Liver (tissue), 9 donors: Measurements from ENCODE around the gene CNRIP1. TPM values are rescaled to one million over a fixed set of nuclear protein-coding genes. Genes with fewer than 3 reads are reported as not detected.

Experiments
- DNase-seq: peaks from one replicate; pipeline ENCODE4 v3.0.0-alpha.2; 2017; ENCODE audit warnings: low spot score
- H3K27ac ChIP-seq, 2 donors: one replicate each; pipeline ENCODE4 v1.7.0; 2013; ENCODE audit warnings: inconsistent platforms in 2 of 2, low read length in 2 of 2, control low read depth in 1 of 2, low read depth in 1 of 2, mild to moderate bottlenecking in 1 of 2
- H3K27me3 ChIP-seq, 4 donors: one replicate each; pipeline versions ENCODE4 v1.6.1 to v1.7.0; 2013; ENCODE audit warnings: low read length in 3 of 4, inconsistent platforms in 1 of 4, mild to moderate bottlenecking in 1 of 4, moderate library complexity in 1 of 4; ENCODE audit not compliant: control insufficient read depth in 4 of 4, insufficient read depth in 4 of 4
- H3K36me3 ChIP-seq, 4 donors: one replicate each; pipeline versions ENCODE4 v1.6.1 to v1.7.0; 2013; ENCODE audit warnings: low read length in 3 of 4, mild to moderate bottlenecking in 3 of 4, low read depth in 1 of 4, moderate library complexity in 1 of 4; ENCODE audit not compliant: control insufficient read depth in 4 of 4, insufficient read depth in 3 of 4
- H3K4me1 ChIP-seq, 4 donors: one replicate each; pipeline versions ENCODE4 v1.6.1 to v1.7.0; 2013; ENCODE audit warnings: low read length in 3 of 4, mild to moderate bottlenecking in 3 of 4, moderate library complexity in 1 of 4; ENCODE audit not compliant: control insufficient read depth in 4 of 4, insufficient read depth in 4 of 4
- H3K4me3 ChIP-seq, 3 donors: one replicate each; pipeline versions ENCODE4 v1.6.1 to v1.7.0; 2013; ENCODE audit warnings: low read length in 3 of 3, control low read depth in 1 of 3, low read depth in 1 of 3, mild to moderate bottlenecking in 1 of 3
- H3K9ac ChIP-seq, 2 donors: one replicate each; pipeline ENCODE4 v1.7.0; 2013; ENCODE audit warnings: low read length in 2 of 2, mild to moderate bottlenecking in 2 of 2, moderate library complexity in 2 of 2, control low read depth in 1 of 2, low read depth in 1 of 2
- H3K9me3 ChIP-seq, 4 donors: one replicate each; pipeline versions ENCODE4 v1.6.1 to v1.7.0; 2013; ENCODE audit warnings: low read length in 3 of 4; ENCODE audit not compliant: control insufficient read depth in 4 of 4
- EGR1 ChIP-seq, 2 donors: IDR thresholded peaks; 2 replicates each; pipeline ENCODE4 v1.6.1; 2016 to 2018; ENCODE audit warnings: antibody characterized with exemption in 2 of 2, low read depth in 2 of 2
- FOXA1 ChIP-seq: IDR thresholded peaks from 2 replicates; pipeline ENCODE4 v1.6.1; 2016; ENCODE audit warnings: antibody characterized with exemption
- FOXA2 ChIP-seq: IDR thresholded peaks from 2 replicates; pipeline ENCODE4 v1.6.1; 2016; ENCODE audit warnings: antibody characterized with exemption
- GABPA ChIP-seq, 2 donors: IDR thresholded peaks in 1 of 2; conservative IDR thresholded peaks in 1 of 2; 2 replicates each; pipeline ENCODE4 v1.6.1; 2016; ENCODE audit warnings: antibody characterized with exemption in 2 of 2, mild to moderate bottlenecking in 1 of 2, moderate library complexity in 1 of 2
- HNF4A ChIP-seq, 2 donors: conservative IDR thresholded peaks; 2 replicates each; pipeline ENCODE4 v1.6.1; 2016; ENCODE audit warnings: antibody characterized with exemption in 2 of 2, mild to moderate bottlenecking in 2 of 2
- HNF4G ChIP-seq: IDR thresholded peaks from 2 replicates; pipeline ENCODE4 v1.6.1; 2016; ENCODE audit warnings: antibody characterized with exemption
- NR2F2 ChIP-seq: IDR thresholded peaks from 2 replicates; pipeline ENCODE4 v1.6.1; 2016; ENCODE audit warnings: antibody characterized with exemption
- RAD21 ChIP-seq, 2 donors: IDR thresholded peaks; 2 replicates each; pipeline ENCODE4 v1.6.1; 2016; ENCODE audit warnings: antibody characterized with exemption in 2 of 2, mild to moderate bottlenecking in 2 of 2
- RXRA ChIP-seq, 2 donors: IDR thresholded peaks; 2 replicates each; pipeline ENCODE4 v1.6.1; 2017 to 2018; ENCODE audit warnings: antibody characterized with exemption in 2 of 2, mild to moderate bottlenecking in 1 of 2
- SP1 ChIP-seq: IDR thresholded peaks from 2 replicates; pipeline ENCODE4 v1.6.1; 2018; ENCODE audit warnings: antibody characterized with exemption, mild to moderate bottlenecking
- YY1 ChIP-seq: IDR thresholded peaks from 2 replicates; pipeline ENCODE4 v1.6.1; 2016; ENCODE audit warnings: antibody characterized with exemption, mild to moderate bottlenecking
- WGBS: extraction: QIAGEN DNeasy Blood & Tissue Kit; methylation state at CpG from one replicate; pipeline ENCODE4 v1.1.7; 2013; 5-methylcytosine and 5-hydroxymethylcytosine counted together
- polyA plus RNA-seq, 2 donors: library from polyadenylated mRNA; stranded (reverse) in 1 of 2; unstranded in 1 of 2; fragments of 200-250 nt in 1 of 2; fragments of >200 nt in 1 of 2; fragmentation: Nextera tagmentation in 1 of 2; extraction: Ambion mirVana in 1 of 2; gene quantifications; one replicate each; pipeline versions ENCODE4 v1.2.1 to v1.2.3, GENCODE V29; 2013 to 2015
- total RNA-seq, 2 donors: library from RNA; depleted of rRNA; stranded (reverse); fragments of >200 nt; gene quantifications; one replicate each; pipeline ENCODE4 v1.2.3, GENCODE V29; 2014
- TF ChIP-seq, protein P1 (sequence below): fragments of 150-350 bp; IDR thresholded peaks from 2 replicates; pipeline ENCODE4 v1.5.1; 2017; ENCODE audit warnings: improper control_type of control experiment, low read depth, low read length; ENCODE audit not compliant: missing input control
- TF ChIP-seq, protein P2 (sequence below): IDR thresholded peaks from 2 replicates; pipeline ENCODE4 v1.6.1; 2016; ENCODE audit warnings: antibody characterized with exemption
- TF ChIP-seq, protein P3 (sequence below): IDR thresholded peaks from 2 replicates; pipeline ENCODE4 v1.6.1; 2016; ENCODE audit warnings: antibody characterized with exemption
- donor health status: healthy.
- donor health status: healthy.
- donor health status: healthy.
- donor health status: healthy.
- donor health status: healthy.

CNRIP1 gene
- total and polyA plus RNA-seq, 4 donors = 2.8 to 26.4 (median 3.1) TPM

- Histone ChIP-seq H3K4me3 (no peak overlapping the region), H3K36me3 (no peaks in the 10 kb centered on the region), H3K4me1 (no peaks in the 10 kb centered on the region), H3K27me3 (no peaks in the 10 kb centered on the region), H3K9ac (no peak overlapping the region), H3K9me3 (no peaks in the 10 kb centered on the region), H3K27ac (no peak overlapping the region)
- DNase-seq = no peak
- WGBS = 87% methylated on average over 6 of the region's 6 CpGs
- TF ChIP-seq GABPA (IDR thresholded peaks at IDR 0.05 in 1 of 2, conservative IDR thresholded peaks at IDR 0.05 in 1 of 2) (no peak), HNF4A (conservative IDR thresholded peaks at IDR 0.05) (no peak), NR2F2 (no peak), EGR1 (IDR thresholded peaks at IDR 0.05; ENCODE audit: low read depth in 2 of 2) (no peak), HNF4G (no peak), FOXA1 (no peak), FOXA2 (no peak)
- TF ChIP-seq, protein P1, sequence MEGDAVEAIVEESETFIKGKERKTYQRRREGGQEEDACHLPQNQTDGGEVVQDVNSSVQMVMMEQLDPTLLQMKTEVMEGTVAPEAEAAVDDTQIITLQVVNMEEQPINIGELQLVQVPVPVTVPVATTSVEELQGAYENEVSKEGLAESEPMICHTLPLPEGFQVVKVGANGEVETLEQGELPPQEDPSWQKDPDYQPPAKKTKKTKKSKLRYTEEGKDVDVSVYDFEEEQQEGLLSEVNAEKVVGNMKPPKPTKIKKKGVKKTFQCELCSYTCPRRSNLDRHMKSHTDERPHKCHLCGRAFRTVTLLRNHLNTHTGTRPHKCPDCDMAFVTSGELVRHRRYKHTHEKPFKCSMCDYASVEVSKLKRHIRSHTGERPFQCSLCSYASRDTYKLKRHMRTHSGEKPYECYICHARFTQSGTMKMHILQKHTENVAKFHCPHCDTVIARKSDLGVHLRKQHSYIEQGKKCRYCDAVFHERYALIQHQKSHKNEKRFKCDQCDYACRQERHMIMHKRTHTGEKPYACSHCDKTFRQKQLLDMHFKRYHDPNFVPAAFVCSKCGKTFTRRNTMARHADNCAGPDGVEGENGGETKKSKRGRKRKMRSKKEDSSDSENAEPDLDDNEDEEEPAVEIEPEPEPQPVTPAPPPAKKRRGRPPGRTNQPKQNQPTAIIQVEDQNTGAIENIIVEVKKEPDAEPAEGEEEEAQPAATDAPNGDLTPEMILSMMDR = no peak
These were observed 26.0 kb downstream of the CNRIP1 start for GRCh38 chr2:68293755-68294154.

DNA sequence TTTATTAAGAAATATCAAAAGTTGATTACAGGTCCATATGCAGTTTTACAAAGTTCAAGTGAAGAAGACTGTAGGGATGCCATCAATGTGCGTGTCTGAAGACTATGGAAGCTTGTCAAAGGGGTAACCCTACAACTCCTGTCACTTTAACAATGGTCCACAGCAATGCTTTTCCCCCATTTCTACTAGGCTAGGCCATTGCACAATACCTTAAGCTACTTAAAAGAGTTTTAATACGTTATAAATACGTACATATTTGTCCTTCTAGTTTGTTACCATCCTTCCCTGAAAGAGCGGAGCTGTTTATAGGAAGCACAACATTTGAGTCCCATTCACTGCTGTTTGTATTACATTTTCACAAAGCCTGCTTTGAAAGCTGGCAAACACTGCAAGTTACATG is 26.7 kb downstream of the CNRIP1 start:
- TF ChIP-seq SP1 = no peak
- TF ChIP-seq, protein P2, sequence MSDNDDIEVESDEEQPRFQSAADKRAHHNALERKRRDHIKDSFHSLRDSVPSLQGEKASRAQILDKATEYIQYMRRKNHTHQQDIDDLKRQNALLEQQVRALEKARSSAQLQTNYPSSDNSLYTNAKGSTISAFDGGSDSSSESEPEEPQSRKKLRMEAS = no peak
- TF ChIP-seq YY1 = no peak
- no peak for TF ChIP-seq FOXA2
- no peak for TF ChIP-seq HNF4A (conservative IDR thresholded peaks at IDR 0.05)
- WGBS = 89% methylated on average over 4 of the region's 4 CpGs
- no peak for DNase-seq
- Histone ChIP-seq H3K4me1 (no peaks in the 10 kb centered on the region), H3K36me3 (no peaks in the 10 kb centered on the region), H3K27ac (no peak overlapping the region), H3K9me3 (no peaks in the 10 kb centered on the region), H3K9ac (no peak overlapping the region), H3K4me3 (no peak overlapping the region), H3K27me3 (no peaks in the 10 kb centered on the region)

GRCh38 chr2:68292108-68292710 is 27.5 kb downstream of the CNRIP1 start:
- no peaks in the 10 kb centered on the region for H3K27me3 ChIP-seq
- H3K27ac ChIP-seq = no peak overlapping the region
- WGBS = 18% methylated on average over 3 of the region's 3 CpGs
- peaks cover 0 to 4% (median under 1%) of the 10 kb centered on the region in 4 donors for H3K4me1 ChIP-seq
- no peaks in the 10 kb centered on the region for H3K36me3 ChIP-seq
- no peak overlapping the region for H3K9ac ChIP-seq
- H3K4me3 ChIP-seq = no peak overlapping the region
- DNase-seq = no peak
- TF ChIP-seq HNF4A (conservative IDR thresholded peaks at IDR 0.05) = no peak
- TF ChIP-seq HNF4G = no peak
- TF ChIP-seq, protein P3, sequence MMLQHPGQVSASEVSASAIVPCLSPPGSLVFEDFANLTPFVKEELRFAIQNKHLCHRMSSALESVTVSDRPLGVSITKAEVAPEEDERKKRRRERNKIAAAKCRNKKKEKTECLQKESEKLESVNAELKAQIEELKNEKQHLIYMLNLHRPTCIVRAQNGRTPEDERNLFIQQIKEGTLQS = no peak
- TF ChIP-seq SP1 = no peak
- TF ChIP-seq, protein P1 = peak; percentile 81
- peak; percentile 92 to 93 for TF ChIP-seq RAD21 (IDR thresholded peaks at IDR 0.05)
- TF ChIP-seq NR2F2 = no peak
- no peak for TF ChIP-seq YY1
- no peak for TF ChIP-seq RXRA (IDR thresholded peaks at IDR 0.05)
- H3K9me3 ChIP-seq = no peaks in the 10 kb centered on the region
